GM20431 (cell line): ENCODE data around the gene UTP11.
"Not testable (repeated sequence)": the region's sequence is repeated elsewhere in the genome, so short reads cannot be mapped to it uniquely, and the experiment has no call there.

Experiments
- in situ Hi-C: fragments of 300-500 bp; cut with MseI, MboI; formaldehyde crosslinking; loops from one replicate; pipeline ENCODE4 v1.15.0; 2020; ENCODE audit warnings: low sequenced_read_pairs; ENCODE audit not compliant: unreplicated experiment

UTP11 gene, protein sequence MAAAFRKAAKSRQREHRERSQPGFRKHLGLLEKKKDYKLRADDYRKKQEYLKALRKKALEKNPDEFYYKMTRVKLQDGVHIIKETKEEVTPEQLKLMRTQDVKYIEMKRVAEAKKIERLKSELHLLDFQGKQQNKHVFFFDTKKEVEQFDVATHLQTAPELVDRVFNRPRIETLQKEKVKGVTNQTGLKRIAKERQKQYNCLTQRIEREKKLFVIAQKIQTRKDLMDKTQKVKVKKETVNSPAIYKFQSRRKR

DNA sequence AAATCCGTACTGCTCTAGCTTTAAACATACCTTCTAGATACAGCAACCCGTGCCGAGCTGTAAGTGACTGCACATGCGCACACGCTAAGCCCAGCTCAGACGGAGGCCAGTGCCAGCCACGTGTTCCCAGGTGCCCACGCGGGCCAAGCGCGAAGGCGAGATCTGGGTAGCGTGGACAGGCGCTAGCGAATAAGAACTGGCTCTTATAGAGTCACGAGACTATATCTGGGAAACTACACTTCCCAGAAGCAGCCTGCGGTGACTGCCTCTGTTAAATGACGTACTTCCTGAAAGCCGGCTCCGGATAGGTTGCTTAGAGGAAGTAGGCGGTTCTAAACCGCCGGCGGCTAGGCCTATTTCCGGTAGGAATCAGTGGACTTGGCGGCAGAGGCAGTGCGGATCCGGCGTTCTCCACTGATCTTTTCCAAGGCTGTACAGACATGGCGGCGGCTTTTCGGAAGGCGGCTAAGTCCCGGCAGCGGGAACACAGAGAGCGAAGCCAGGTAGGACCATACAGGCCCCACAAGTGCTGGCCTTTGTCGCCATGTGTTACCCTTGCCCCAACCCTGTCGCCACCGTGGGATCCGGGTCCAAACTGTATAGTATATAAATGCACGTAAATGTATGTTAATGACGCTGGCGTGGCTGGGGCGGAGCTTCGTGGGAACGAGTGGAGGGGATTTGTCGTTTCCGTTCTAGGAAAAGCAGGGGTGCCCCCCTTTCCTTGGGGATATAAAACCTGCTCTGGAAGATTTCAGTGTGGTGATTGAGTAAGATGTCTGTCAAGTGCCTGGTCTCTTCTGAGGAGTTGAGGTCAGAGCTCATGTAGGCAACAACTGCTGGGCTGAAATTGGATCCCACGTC, at the start of gene UTP11:
UTP11 (plus strand) TSS at position 372 of the 864 bp plus-strand sequence; CDS start at position 441, 69 bp downstream.
- in situ Hi-C loops, result loop anchor here (25.0 kb wide), 1 partner anchor 825 kb away; no protein-coding TSS in a partner anchor

DNA sequence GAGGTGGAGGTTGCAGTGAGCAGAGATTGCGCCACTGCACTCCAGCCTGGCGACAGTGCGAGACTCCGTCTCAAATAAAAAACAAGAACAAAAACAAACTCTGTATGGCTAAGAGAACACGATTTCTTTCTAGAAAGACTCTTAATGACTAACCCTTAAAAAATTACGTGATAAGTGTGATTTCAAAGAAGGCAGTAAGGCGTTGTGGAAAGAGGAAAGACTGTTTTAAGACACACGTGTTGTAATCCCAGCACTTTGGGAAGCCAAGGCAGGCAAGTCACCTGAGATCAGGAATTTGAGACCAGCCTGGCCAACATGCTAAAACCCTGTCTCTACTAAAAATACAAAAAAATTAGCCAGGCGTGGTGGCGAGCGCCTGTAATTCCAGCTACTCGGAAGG, 48.4 kb upstream of the UTP11 start:
- in situ Hi-C loops, result not testable (repeated sequence)

DNA sequence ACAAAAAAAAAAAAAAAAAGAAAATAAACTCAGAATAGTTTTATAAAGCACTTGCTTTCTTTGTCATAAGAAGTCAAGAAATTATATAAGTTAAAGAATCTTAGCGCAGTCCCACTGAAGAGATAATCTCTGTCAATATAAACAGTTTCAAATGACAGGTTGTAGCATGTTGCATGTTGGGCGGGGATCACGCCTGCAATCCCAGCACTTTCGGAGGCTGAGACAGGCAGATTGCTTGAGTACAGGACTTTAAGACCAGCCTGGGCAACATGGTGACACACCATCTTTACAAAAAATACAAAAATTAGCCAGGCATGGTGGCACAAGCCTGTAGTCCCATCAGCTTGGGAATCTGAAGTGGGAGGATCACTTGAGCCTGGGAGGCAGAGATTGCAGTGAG, 47.2 kb upstream of the UTP11 start:
- in situ Hi-C loops, result no loop called here

DNA sequence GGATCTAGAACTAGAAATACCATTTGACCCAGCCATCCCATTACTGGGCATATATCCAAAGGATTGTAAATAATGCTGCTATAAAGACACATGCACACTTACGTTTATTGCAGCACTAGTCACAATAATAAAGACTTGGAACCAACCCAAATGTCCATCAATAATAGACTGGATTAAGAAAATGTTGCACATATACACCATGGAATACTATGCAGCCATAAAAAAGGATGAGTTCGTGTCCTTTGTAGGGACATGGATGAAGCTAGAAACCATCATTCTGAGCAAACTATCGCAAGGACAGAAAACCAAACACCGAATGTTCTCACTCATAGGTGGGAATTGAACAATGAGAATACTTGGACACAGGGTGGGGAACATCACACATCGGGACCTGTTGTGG, 38.9 kb upstream of the UTP11 start:
- in situ Hi-C loops, result loop anchor here (10.0 kb wide), 1 partner anchor 89 kb away; no protein-coding TSS in a partner anchor

DNA sequence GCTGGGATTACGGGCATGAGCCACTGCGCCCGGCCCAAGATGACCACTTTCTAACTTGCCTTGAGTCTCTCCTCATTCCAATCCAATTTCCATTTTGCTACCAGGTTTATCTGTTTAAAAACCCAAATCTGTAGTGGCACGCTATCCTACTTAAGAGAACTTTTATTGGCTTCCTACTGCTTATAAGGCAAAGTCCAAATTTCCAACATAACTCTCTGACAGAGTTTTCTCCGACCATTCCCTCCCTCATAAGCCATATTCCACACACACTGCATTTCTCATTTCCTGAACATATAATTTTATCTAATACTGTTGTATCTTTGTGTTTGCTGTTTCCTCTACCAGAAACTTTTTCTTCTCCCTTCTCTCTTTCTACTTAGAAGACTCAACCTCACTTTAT, 38.0 kb upstream of the UTP11 start:
- in situ Hi-C loops, result loop anchor here (10.0 kb wide), 1 partner anchor 90 kb away; no protein-coding TSS in a partner anchor

DNA sequence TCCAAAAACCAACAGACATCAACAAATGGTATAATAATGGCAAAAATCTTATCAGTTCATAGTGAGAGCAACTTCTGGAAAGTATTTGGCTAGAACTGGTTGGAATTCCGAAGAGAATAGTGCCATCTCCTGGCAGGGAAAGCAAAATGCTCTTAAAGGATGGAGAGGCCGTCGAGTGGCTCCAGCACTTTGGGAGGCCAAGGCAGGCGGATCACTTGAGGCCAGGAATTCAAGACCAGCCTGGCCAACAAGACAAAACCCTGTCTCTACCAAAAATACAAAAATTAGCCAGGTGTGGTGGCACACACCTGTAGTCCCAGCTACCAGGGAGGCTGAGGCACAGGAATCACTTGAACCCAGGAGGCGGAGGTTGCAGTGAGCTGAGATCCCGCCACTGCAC, 37.5 kb upstream of the UTP11 start:
- in situ Hi-C loops, result loop anchor here (10.0 kb wide), 1 partner anchor 90 kb away; no protein-coding TSS in a partner anchor

DNA sequence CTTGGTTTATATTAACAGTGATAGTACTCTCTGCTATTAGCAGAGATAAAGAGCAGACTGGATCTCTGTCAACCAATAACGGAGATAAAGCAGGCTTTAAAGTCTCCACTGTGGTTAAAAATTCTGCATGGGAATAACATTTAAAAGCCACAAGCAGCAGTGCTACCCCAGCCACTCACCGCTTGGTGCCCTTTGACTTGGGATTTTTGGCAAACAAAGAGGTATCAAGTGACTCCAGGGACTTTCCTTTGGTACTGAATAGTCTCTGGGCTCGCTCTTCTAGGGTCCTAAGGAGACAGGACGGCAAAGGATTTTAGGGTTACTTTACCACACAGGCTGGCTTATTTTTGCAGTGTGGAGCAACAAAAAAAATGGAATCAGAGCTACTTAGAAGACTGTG, 34.0 kb upstream of the UTP11 start:
- in situ Hi-C loops, result loop anchor here (10.0 kb wide), 1 partner anchor 94 kb away; no protein-coding TSS in a partner anchor

DNA sequence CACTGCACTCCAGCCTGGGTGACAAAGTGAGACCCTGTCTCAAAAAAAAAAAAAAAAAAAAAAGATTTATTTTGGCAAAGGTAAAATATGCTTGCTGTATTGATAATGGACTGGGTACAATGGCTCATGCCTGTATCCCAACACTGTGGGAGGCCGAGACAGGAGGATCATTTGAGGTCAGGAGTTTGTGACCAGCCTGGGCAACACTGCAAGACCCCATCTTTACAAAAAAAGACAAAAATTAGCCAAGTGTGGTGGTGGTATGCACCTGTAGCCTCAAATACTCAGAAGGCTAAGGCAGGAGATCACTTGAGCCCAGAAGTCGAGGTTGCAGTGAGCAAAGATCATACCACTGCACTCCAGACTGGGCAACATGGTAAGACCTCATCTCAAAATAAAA, 29.0 kb upstream of the UTP11 start:
- in situ Hi-C loops, result no loop called here

DNA sequence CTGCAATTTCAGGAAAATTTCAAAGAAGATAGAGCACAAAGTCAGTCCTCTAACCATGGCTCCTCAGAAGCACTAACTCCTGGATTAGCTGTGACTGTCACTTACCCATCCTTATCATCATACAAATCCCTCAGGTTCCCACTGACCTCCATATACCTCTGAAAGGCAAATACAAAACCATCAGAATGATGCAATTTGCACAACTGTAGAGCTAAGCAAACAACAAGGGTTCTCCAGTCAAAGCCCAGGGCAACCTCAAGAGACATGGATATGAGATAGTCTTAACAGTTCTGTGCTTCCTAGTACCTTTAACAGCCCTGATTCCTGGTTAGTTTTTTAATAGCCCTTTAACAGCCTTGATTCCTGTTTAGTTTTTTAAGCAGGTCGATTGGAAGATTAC, 24.9 kb upstream of the UTP11 start:
- in situ Hi-C loops, result no loop called here

DNA sequence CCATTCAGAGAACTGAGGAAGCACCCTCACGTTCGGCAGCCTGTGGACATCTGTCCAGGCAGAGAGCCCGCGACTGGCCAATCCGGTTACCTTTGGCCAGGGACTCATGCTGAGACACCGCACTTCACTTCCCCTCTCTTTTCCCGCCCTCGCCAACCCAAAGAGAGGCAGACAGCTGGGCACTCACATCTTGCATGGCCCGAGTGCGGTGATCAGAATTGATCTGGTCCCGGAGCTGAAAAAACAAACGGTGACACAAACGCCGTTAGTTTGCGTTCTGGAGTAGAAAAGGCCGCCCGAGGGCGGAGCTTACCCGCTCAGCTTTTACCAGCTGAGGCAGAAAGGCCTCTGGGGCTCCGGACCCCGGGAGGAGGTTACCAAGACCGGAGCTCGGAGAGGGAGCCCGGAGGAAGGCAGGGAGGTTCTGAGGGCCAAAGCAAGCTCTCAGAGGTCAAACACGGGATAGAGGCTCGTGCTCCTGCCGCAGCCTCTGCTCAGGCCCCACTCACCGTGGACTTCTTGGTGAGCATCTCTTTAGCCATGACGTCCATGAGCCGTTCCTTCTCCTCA, 23.1 kb upstream of the UTP11 start:
- in situ Hi-C loops, result no loop called here

DNA sequence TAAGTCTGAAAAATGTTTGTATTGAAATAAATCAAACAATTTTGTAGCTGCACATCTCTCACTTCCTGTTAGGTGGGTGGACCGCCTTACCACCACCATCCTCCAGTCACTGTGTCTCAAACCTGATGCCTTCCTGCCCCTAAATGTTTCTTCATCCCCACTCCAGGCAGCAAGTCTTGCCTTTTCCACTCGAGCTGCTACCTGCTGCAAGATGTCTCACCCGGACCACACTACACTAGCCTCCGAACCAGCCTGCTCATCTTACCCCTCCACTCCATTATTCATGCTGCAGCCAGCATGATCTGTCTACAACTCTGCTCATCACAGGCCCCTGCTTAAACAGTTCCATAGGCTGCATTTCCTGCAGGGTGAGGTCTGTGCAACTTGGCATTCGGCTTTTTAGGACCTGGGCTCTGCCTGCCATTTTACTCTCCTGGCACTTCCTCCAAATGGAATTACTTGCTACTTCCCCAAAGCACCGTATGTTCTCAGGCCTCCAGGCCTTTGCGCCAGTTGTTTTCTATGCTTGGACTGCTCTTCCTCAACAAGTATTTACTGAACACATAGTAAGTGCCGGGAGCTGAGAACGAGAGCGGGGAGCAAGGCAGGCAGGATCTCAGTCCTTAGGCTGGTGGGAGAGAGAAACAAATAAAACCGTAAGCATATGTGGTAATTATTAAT, 17.5 kb upstream of the UTP11 start:
- in situ Hi-C loops, result no loop called here

DNA sequence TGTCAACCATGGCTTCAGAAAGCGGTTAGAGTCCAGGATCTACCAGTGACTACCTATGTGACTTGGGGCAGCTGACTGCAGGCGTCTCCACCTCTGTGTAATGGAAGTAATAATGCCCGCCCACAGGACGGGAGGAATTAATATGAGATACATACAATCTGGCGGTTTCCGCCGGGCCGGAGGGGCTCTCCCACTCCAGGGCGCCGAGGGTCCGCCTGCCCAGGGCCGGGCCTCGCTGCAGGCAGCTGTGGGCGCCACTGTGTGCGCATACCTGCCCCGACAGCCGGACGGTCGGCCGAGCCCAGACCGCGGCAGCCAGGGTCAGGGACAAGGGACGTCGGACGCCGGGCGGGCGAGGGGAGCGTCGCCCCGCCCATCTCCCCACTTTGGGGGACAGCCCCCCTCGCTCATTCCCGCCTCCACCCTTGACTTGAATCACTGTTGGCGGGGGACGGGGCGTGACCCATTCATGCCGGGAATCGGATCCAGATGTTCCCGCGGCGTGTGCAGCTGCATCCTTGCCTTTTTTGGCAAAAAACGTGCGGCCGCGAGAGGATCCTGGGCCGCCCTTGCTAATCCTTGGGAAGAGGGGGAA, 16.7 kb upstream of the UTP11 start:
- in situ Hi-C loops, result no loop called here

DNA sequence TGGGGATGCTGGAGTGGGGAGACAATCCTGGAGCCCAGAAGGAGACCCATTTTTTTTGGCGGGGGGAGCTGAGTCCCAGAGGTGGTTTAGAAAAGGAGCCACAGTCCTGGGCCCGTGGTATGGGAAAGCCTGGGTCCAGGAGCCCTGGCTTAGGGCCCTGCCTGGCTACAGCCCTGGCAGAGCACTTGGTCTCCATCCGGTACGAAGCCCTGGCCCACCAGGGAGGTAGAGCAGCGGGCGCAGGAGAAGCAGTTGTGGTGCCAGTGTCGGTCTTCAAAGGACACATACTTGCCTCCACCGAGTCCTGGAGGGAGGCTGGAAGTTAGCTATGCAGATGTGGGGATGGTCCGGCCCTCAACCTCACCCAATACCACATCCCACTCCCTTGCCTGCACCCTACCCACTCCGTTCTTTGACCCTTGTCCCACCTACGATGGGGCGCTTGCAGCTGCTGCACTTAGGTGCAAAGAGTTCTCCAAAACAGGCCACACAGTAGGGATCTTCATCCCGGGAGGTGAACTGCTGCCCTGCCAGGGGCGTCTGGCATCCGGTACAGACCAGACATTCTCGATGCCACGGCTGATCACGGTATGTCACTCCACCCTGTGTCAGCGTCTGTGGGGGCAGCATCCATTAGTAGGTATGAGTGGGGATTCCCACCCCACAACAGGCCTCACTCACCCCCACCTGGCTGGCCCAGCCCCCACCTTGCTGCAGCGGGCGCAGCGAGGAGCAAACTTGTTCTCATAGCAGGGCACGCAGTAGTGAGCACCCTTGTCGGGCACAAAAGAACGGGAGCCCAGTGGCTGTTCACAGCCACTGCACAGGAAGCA, 15.1 kb upstream of the UTP11 start:
- in situ Hi-C loops, result no loop called here

DNA sequence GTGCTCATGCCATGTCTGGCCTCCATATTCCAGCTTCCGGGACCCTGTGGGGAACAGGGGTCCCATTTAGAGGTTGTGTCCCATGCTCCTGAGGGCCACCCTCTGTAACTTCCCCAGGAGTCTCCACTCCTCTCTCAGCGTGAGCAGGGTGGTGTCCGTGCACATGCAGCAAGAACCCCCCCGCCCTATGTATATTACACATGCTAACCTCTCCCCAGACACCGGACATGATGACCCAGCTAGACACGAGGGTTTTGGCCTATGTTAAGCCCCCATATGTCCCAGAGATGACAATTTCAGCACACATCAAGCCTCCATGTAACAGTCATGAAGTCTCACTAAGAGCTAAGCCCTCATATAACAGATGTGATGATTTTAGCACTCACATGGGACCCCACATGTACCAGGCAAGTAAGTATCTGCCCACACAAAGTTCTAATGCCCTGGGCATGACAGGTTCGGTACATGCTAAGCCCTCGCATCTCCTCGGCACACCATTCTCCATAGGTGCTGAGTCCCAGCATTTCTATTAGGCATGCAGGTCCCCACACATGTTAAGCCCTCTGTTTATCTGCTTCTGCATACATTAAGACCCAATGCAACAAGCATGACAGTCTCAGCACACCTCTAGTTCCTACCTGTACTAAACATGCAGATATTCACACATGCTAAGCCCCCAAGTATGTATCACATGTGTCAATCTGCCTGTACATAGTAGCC, 14.3 kb upstream of the UTP11 start:
- in situ Hi-C loops, result no loop called here

DNA sequence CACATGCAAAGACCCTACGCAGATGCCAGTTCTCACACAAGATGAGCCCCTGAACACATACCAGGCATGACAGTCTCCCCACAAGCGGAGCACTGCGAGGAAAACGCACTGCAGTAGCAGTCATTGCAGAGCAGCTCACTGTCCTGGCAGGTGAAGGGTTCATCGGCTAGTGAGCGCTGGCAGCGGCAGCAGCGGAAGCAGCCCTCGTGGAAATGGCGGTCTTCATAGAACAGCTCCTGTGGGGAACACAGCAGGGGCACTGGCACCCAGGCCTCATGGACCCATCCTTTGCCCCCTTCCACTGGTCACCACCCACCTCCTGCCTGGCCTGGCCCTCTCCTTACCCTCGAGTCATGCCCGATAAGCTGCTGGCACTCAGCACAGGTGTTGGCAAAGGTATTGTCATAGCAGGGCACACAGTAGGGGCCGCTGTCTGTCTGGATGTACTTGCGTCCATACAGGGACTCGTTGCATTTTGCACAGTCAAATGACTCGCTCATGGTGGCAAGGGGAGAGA, 13.6 kb upstream of the UTP11 start:
- in situ Hi-C loops, result no loop called here

DNA sequence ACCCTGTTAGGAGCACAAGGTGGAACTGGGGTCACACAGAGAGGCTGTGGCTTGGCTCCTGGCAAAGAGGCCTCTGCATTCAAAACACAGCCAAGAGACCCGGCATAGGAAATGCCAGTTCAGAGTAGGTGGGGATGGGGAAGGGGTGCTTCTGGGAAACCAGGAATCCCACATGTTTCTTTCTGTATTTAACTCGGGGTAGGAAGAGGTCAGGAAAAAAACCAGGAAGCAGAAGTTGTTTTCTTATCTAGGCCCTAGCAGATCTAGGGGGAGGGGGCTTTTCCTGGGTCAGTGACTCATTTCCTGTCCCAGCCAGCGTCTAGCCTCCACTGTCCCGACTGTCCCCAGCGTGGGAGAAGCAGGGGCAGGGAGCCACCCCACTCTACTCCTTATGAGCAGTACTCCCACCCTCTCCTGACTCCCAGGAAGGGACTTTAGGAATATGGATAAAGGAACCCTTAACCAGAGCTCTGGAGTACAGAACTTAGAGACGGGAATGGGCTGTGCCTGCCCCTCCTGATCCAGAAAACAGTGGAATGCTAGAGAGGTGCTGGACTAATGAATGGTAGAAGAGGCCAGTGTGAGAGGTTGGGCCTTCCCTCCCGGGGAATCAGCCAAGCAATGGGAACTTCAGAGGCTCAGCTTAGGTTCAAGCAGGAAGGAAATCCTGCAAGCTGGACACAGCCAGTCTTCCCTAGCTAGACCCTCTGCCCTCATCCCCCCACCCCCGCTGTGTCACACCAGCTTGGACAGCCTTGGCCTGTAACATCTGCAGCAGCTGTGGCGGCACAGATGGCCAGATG, 12.9 kb upstream of the UTP11 start:
- in situ Hi-C loops, result loop anchor here (25.0 kb wide), 1 partner anchor 838 kb away; no protein-coding TSS in a partner anchor

DNA sequence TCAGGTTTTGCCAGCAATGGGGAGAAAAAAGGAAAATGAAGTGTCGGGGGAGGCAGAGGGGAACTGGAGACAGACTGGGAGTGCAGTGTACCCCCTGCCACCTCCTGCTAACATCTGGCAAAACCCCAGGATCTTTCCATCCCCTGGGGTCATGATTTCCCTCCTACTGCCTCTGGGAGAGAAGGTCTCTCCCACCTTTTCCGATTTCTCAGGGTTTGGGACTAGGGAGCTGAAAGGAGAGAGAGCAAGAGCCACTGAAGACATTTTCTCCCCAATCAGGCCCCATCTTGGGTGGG, 12.4 kb upstream of the UTP11 start:
- in situ Hi-C loops, result loop anchor here (25.0 kb wide), 1 partner anchor 837 kb away; no protein-coding TSS in a partner anchor
